ENCODE measurements around the gene TAF1C. TPM values are rescaled to one million over a fixed set of nuclear protein-coding genes. Genes with fewer than 3 reads are reported as not detected.

TAF1C gene
- total and polyA plus RNA-seq, 2 donors (not counting 3 experiments of a cell fraction or from before 2014, with no cell fraction given): 57.2 to 77.6 TPM

- POLR2A ChIA-PET: no interaction called here
- TF ChIP-seq MYC (IDR thresholded peaks at IDR 0.05; ENCODE audit: low read depth, low read length) (no peak), EZH2 (IDR thresholded peaks at IDR 0.05; ENCODE audit: borderline replicate concordance, low read depth, low read length, severe bottlenecking) (no peak), POLR2A (IDR thresholded peaks at IDR 0.05; ENCODE audit: low read depth, low read length) (no peak), JUN (IDR thresholded peaks at IDR 0.05; ENCODE audit: borderline replicate concordance, insufficient read depth, insufficient read length, low read depth) (no peak), POLR2AphosphoS5 (IDR thresholded peaks at IDR 0.05; ENCODE audit: insufficient read depth, low read depth, low read length) (no peak), MAX (IDR thresholded peaks at IDR 0.05; ENCODE audit: insufficient read depth, insufficient read length) (no peak), CTCF (IDR thresholded peaks at IDR 0.05; ENCODE audit: extremely low read depth in 1 of 2, insufficient read depth in 1 of 2, low read depth in 1 of 2, low read length in 2 of 2) (no peak), FOS (IDR thresholded peaks at IDR 0.05; ENCODE audit: borderline replicate concordance, insufficient read depth, low read length) (no peak), GATA2 (IDR thresholded peaks at IDR 0.05; ENCODE audit: insufficient read depth, insufficient read length, low read depth, low read length) (no peak)
- dilution Hi-C loops (cut with MboI; ENCODE audit: extremely low pct_ligation_motif_present, low sequenced_read_pairs) (no loop called here), intact Hi-C loops (cut with micrococcal nuclease) (no loop called here)
- CTCF ChIA-PET: interaction anchor here (1.5 kb wide), 1 partner anchor 23 kb away, joined by 3 read pairs; the partner anchor contains the start of gene MBTPS1
- BruUV-seq (replicated peaks): no TSS peak
- Histone ChIP-seq H4K20me1 (replicated peaks; ENCODE audit: control insufficient read depth, extremely low read depth, insufficient read depth, low read length) (peaks cover 7% of the 10 kb centered on the region), H3K9ac (replicated peaks; ENCODE audit: extremely low read depth, insufficient read depth, low read length) (no peak overlapping the region), H3K4me2 (ENCODE audit: insufficient read depth, low read length) (no peak overlapping the region), H2AFZ (ENCODE audit: low read depth, low read length) (no peak overlapping the region), H3K9me1 (replicated peaks; ENCODE audit: control insufficient read depth, extremely low read depth, insufficient read depth, low read length) (no peaks in the 10 kb centered on the region), H3K27me3 (ENCODE audit: control insufficient read depth in 2 of 2, insufficient read depth in 2 of 2, low read length in 2 of 2) (no peaks in the 10 kb centered on the region), H3K79me2 (ENCODE audit: control insufficient read depth, insufficient read depth, low read length) (peaks cover 25% of the 10 kb centered on the region), H3K27ac (ENCODE audit: insufficient read depth, low read depth, low read length) (no peak overlapping the region), H3K9me3 (replicated peaks; ENCODE audit: control insufficient read depth, insufficient read depth, low read length) (no peaks in the 10 kb centered on the region), H3K4me1 (ENCODE audit: control insufficient read depth, extremely low read depth, insufficient read depth, low read length) (peaks cover 5% of the 10 kb centered on the region), H3K4me3 (replicated peaks in 1 of 3; ENCODE audit: insufficient read depth in 1 of 3, low read depth in 1 of 3, low read length in 3 of 3) (no peak overlapping the region), H3K36me3 (ENCODE audit: control insufficient read depth in 2 of 2, extremely low read depth in 1 of 2, insufficient read depth in 2 of 2, low read length in 2 of 2) (no peaks in the 10 kb centered on the region)
- no peak for DNase-seq (ENCODE audit: low read depth, low spot score)
- no peak for FAIRE-seq
Measured at GRCh38 chr16:84139628-84140258, 47.1 kb downstream of the TAF1C start.

Data from endothelial cell of umbilical vein (primary cell).